NCI-H510A treated with DMSO at 0.1 percent for 48 hours (cell line): Measurements from ENCODE around the gene ZDHHC6.
"Not testable (repeated sequence)": the region's sequence is repeated elsewhere in the genome, so short reads cannot be mapped to it uniquely, and the experiment has no call there.

Experiments used
- DNase-seq: peaks from one replicate; lab custom pipeline; 2025; lab: John Stamatoyannopoulos, UW

Gene ZDHHC6

GRCh38 chr10:112390125-112390703 is 56.5 kb downstream of the ZDHHC6 start:
- DNase-seq = no peak

DNA sequence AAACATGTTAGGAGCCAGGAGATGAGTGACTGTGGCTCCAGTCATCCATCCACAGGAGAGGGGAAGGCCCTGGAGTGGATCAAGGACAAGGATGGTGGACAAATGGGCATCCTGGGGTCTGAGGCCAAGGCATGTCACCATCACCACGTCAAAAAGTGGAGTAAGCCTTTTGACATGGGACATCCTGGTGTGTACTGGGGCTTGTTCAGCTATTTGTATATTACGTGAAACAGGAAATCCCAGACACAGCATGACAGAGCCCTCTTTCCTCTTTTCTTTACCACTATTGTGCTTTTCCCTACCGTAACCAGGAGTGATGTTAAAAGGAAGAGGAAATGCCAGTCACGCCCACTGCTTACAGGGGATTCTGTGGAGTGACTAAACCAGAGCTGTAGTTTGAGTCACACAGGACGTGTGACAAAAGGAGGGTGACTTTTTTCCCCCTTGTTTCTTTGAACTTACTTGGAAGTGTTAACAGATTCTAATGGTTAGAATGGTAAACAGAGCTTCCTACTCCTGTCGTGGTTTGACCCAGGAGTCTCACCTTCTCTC is 57.4 kb downstream of the ZDHHC6 start:
- DNase-seq = no peak

DNA sequence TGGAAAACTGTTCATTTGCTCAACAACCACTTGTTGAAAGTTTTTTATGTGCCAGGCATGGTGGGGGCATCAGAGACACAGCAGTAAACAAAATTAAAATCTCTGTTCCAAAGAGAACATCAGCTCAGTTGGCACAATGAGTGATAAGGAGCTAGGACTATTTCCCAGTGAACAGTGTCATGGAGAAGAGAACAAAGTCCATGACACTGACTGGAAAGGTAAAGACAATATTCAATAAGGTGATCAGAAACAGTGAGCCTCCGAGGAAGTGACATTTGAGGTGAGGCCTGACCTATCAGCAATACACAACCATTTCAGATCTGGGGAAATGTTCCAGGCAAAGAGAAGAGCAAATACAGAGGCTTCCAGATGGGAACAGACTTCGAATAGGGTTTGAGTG is 58.2 kb downstream of the ZDHHC6 start:
- DNase-seq = no peak

DNA sequence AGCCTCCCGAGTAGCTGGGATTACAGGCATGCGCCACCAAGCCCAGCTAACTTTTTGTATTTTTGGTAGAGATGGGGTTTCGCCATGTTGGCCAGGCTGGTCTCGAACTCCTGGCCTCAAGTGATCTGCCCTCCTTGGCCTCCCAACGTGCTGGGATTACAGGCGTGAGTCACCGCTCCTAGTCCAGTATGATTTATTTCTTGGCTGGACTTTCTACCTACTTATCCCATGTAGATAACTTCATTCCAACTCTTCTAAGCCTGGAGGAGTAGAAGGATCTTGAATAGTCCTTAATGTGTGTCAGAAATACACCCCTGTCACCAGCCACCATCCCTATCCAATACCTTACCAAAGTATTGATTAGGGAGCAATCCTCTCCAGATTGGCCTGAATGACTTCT is 58.7 kb downstream of the ZDHHC6 start:
- not testable (repeated sequence) for DNase-seq

DNA sequence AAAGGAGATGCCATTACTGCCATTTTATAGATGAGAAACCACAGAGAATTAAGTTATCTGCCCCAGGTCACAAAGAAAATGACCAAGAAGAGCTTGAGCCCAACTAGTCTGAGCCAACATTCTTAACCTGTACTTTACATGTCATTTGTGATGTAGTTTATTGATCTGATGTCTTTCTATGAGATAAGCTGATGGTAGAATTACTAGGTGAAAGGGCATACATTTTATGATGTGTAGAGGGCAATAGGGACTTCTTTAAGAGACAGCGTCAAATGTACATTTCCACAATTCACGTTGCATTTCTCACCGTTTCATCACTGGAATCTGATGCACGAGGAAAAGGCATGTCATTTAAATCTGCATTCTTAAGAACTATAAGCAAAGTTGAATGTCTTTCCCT is 61.5 kb downstream of the ZDHHC6 start:
- no peak for DNase-seq

DNA sequence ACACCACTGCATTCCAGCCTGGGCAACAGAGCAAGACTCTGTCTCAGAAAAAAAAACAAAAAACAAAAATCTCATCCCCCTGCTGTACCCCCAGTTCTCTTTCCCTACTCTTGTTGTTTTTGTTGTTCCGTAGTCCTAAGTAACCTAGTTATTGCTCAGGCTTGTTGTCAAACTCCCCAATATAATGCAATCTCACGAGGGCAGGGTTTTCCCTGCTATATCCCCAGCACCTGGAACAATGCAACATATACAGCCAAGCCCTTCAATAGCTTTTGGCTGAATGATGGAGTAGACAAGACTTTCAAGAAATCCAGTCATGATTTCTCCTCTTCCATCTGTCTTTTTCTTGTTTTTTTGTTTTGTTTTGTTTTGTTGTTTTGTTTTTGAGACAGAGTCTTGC is 62.6 kb downstream of the ZDHHC6 start:
- DNase-seq = no peak

GRCh38 chr10:112383325-112383724 is 63.4 kb downstream of the ZDHHC6 start:
- DNase-seq = no peak

DNA sequence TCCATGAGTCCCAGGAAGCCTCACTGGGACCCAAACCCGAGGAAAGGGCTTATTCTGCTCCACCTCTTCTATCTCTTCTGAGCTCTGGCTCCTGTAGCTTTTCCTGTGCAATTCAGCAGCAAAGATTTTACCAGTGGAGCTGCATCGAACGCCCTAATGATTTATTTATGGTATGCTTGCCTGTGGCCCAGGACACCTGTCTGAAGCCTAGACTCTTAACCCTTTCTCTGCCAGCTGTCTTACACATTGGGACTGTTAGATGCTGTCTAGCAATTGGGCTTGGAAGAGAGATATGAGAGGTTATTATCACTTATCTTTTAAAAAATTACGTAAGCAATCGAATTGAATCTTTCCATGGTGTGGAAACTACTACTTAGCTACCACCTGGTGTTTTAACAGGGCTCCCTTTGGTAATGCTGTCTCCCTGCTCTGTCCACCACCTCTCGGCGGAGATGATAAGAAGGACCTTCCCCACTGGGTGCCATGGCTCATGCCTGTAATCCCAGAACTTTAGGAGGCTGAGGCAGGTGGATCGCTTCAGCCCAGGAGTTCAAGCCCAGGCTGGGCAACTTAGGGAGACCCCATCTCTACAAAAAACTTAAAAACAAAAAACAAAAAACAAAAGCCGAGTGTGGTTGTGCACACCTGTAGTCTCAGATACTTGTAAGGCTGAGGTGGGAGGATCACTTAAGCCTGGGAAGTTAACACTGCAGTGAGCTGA is 64.0 kb downstream of the ZDHHC6 start:
- no peak for DNase-seq
